ENCODE measurements around the gene HMGB4. TPM values are rescaled to one million over a fixed set of nuclear protein-coding genes. Genes with fewer than 3 reads are reported as not detected.

The HMGB4 gene
- total RNA-seq, 4 donors from 2014 or later: not detected

DNA sequence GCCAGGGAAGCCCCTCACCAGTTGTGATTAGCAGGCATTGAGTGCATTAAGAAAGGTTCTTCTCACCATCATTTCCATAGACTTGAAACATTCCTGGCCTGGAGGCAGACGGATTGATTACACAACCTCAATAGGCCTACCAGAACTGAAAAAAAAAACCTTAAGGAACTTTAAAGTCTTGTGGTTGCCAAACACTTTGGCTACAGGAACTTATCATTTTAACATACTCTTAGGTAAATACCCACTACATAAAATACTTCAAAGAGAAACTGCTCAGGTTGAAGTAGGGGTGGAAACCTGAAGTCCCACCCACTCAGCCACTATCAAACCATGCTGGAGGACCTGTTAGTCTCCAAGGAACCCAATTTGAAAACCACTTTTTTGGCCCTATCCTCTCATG is 22.4 kb upstream of the HMGB4 start:
- WGBS, 2 donors: 8 to 44% methylated on average over 1 of the region's 1 CpG
- Histone ChIP-seq H3K27ac (no peak overlapping the region), H3K4me1 (peaks cover 0 to 9% (median 0%) of the 10 kb centered on the region in 3 donors), H3K9me3 (peaks cover 0 to 4% (median 0%) of the 10 kb centered on the region in 3 donors), H3K36me3 (no peaks in the 10 kb centered on the region), H3K4me3 (no peak overlapping the region), H3K27me3 (no peaks in the 10 kb centered on the region)
- no peak for TF ChIP-seq POLR2A (IDR thresholded peaks at IDR 0.05)
- TF ChIP-seq, protein P1, sequence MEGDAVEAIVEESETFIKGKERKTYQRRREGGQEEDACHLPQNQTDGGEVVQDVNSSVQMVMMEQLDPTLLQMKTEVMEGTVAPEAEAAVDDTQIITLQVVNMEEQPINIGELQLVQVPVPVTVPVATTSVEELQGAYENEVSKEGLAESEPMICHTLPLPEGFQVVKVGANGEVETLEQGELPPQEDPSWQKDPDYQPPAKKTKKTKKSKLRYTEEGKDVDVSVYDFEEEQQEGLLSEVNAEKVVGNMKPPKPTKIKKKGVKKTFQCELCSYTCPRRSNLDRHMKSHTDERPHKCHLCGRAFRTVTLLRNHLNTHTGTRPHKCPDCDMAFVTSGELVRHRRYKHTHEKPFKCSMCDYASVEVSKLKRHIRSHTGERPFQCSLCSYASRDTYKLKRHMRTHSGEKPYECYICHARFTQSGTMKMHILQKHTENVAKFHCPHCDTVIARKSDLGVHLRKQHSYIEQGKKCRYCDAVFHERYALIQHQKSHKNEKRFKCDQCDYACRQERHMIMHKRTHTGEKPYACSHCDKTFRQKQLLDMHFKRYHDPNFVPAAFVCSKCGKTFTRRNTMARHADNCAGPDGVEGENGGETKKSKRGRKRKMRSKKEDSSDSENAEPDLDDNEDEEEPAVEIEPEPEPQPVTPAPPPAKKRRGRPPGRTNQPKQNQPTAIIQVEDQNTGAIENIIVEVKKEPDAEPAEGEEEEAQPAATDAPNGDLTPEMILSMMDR (IDR thresholded peaks at IDR 0.05): no peak
- no peak for DNase-seq
- intact Hi-C loops (cut with DNase I): no loop called here

DNA sequence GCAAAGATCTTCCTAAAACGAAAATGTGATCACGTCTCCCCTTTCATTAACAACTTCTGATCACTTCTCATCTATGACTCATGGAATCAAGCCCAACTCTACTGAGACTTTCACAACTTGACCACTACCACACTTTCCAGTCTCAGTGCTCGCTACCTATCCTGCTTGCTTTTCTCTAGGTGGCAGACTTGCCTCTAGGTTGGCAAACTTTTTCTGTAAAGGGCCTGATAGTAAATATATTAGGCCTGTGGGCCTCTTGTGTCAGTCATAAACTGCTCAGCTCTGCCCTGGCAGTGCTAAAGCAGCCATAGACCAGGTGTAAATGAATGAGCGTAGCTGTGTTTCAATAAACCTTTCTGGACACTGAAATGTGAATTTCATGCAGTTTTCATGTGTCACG is 21.5 kb upstream of the HMGB4 start:
- Histone ChIP-seq H3K36me3 (no peaks in the 10 kb centered on the region), H3K27ac (no peak overlapping the region), H3K4me1 (peaks cover 0 to 9% (median 0%) of the 10 kb centered on the region in 3 donors), H3K27me3 (no peaks in the 10 kb centered on the region), H3K4me3 (no peak overlapping the region), H3K9me3 (no peaks in the 10 kb centered on the region)
- 85 to 89% methylated on average over 5 of the region's 5 CpGs for WGBS, 2 donors
- no peak for DNase-seq
- no peak for TF ChIP-seq POLR2A (IDR thresholded peaks at IDR 0.05)
- TF ChIP-seq, protein P1 (IDR thresholded peaks at IDR 0.05): no peak
- intact Hi-C loops (cut with DNase I): no loop called here

DNA sequence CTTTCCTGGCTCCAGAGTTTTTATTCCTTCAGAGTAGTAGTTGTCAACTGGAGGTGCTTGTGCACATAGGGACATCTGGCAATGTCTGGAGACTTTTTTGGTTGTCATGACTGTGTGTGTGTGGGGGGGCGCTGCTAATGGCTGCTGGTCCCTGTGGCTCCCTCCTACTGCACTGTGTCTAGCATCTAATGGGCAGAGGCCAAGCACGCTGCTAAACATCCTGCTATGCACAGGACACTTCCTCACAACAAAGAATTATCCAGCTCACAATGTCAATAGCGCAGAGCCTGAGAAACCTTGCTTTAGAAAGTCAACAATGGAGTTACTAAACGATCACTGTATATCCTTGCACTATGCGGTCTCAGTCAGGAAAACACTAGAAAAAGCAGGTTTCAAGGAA is 19.7 kb upstream of the HMGB4 start:
- no peak for DNase-seq
- intact Hi-C loops (cut with DNase I): no loop called here
- H3K27me3 ChIP-seq: no peaks in the 10 kb centered on the region
- no peaks in the 10 kb centered on the region for H3K36me3 ChIP-seq
- 66 to 81% methylated on average over 3 of the region's 5 CpGs for WGBS, 2 donors
- peaks cover 0 to 9% (median 0%) of the 10 kb centered on the region in 3 donors for H3K4me1 ChIP-seq
- no peak overlapping the region for H3K27ac ChIP-seq
- H3K9me3 ChIP-seq: no peaks in the 10 kb centered on the region
- no peak overlapping the region for H3K4me3 ChIP-seq
- TF ChIP-seq, protein P1 (IDR thresholded peaks at IDR 0.05): no peak
- no peak for TF ChIP-seq POLR2A (IDR thresholded peaks at IDR 0.05)

DNA sequence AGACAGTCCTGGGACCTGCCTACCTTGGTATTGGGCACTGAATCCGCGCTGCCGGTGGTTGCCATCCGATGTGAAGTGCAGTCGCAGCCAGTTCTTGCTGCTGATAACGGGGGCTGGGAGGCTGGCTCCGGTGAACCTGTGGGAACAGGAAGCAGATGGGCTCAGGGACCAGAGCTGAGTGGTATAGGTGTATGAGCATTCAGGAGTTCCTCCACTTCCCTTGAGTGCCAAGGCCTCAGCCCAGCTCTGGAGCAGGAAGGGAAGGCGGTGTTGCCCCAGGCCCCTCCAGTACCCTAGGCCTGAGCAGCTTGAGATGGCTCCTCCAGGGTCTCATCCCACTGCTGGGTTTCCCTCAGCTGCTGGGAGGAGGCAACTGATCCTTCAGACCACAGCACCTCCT is 17.0 kb upstream of the HMGB4 start:
- no peaks in the 10 kb centered on the region for H3K36me3 ChIP-seq
- H3K4me1 ChIP-seq: no peaks in the 10 kb centered on the region
- no peak for DNase-seq
- no peaks in the 10 kb centered on the region for H3K9me3 ChIP-seq
- TF ChIP-seq, protein P1 (IDR thresholded peaks at IDR 0.05): no peak
- no peak for TF ChIP-seq POLR2A (IDR thresholded peaks at IDR 0.05)
- no peak overlapping the region for H3K27ac ChIP-seq
- H3K4me3 ChIP-seq: no peak overlapping the region
- H3K27me3 ChIP-seq: peaks cover 0 to 4% (median 0%) of the 10 kb centered on the region in 4 donors
- intact Hi-C loops (cut with DNase I): no loop called here
- WGBS, 2 donors: 93 to 98% methylated on average over 4 to 8 of the region's 8 CpGs

DNA sequence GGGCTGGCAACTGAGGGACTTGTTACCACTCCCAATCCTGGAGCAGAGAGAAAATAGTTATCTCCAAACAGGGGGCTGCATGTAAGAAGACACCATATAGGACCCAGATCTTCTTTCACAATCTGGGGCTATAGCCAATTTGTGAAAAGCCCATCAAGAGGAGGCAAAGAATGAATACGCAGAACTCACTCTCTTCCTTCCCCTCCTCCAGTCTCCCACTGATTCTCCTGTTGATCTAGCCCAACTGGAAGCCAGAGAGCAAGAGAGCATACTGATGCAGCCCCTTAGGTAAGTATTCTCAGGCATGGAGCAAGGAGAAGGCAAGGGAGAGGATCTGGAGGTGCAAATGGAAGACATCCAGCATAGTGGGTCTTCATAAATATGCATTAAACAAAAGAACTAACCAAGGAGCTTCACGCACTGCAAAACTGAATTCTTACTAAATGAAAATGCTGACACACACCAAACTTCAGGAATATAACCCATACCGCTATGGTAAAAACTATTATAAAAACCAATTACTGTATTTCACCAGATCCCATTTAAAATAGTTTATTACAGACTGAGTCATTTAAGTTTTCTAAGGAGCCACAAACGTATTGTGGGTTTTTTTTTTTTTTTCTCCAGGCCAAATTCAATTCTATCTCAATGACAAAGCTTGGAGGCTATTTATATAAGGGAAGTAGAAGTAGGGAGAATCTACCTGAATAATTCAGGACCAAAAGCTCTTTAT is 15.5 kb upstream of the HMGB4 start:
- Histone ChIP-seq H3K27ac (no peak overlapping the region), H3K4me1 (no peaks in the 10 kb centered on the region), H3K27me3 (peaks cover 0 to 4% (median 0%) of the 10 kb centered on the region in 4 donors), H3K4me3 (no peak overlapping the region), H3K9me3 (no peaks in the 10 kb centered on the region), H3K36me3 (no peaks in the 10 kb centered on the region)
- intact Hi-C loops (cut with DNase I): no loop called here
- 62 to 69% methylated on average over 4 of the region's 4 CpGs for WGBS, 2 donors
- no peak for DNase-seq
- TF ChIP-seq, protein P1 (IDR thresholded peaks at IDR 0.05): no peak
- TF ChIP-seq POLR2A (IDR thresholded peaks at IDR 0.05): no peak

Data from esophagus squamous epithelium (tissue), 5 donors.